Smooth muscle cell (in vitro differentiated cells): ENCODE data around the gene TAF11L4. TPM values are rescaled to one million over a fixed set of nuclear protein-coding genes. Genes with fewer than 3 reads are reported as not detected.
A peak's percentile ranks its signal among the peaks of the same experiment; 100 is the strongest.
"Not testable (repeated sequence)": the region's sequence is repeated elsewhere in the genome, so short reads cannot be mapped to it uniquely, and the experiment has no call there.

Source experiments
- DNase-seq: peaks from one replicate; lab custom pipeline; 2025; ENCODE audit not compliant: unreplicated experiment; lab: John Stamatoyannopoulos, UW
- H2AFZ ChIP-seq: fragments of 200-600 bp; sonication (generic); 2 replicates; pipeline ENCODE4 v1.6.0; 2016; ENCODE audit warnings: antibody characterized with exemption, low read depth, mild to moderate bottlenecking
- H3F3A ChIP-seq: fragments of 200-600 bp; sonication (generic); 2 replicates; pipeline ENCODE4 v1.6.0; 2017; ENCODE audit warnings: antibody characterized with exemption, low read depth
- H3K27ac ChIP-seq: fragments of 200-600 bp; sonication (generic); 2 replicates; pipeline ENCODE4 v1.5.1; 2016; ENCODE audit warnings: low read depth, mild to moderate bottlenecking
- H3K27me3 ChIP-seq: fragments of 200-600 bp; sonication (generic); 2 replicates; pipeline ENCODE4 v1.6.1; 2016; ENCODE audit warnings: low read depth, mild to moderate bottlenecking
- H3K36me3 ChIP-seq: fragments of 200-600 bp; sonication (generic); 2 replicates; pipeline ENCODE4 v1.5.1; 2016; ENCODE audit warnings: low read depth
- H3K4me1 ChIP-seq: fragments of 200-600 bp; sonication (generic); 2 replicates; pipeline ENCODE4 v1.5.1; 2016; ENCODE audit warnings: low read depth
- H3K4me2 ChIP-seq: fragments of 200-600 bp; sonication (generic); 2 replicates; pipeline ENCODE4 v1.6.0; 2016; ENCODE audit warnings: mild to moderate bottlenecking
- H3K4me3 ChIP-seq: fragments of 200-600 bp; sonication (generic); 2 replicates; pipeline ENCODE4 v1.5.1; 2016; ENCODE audit warnings: mild to moderate bottlenecking
- H3K79me2 ChIP-seq: fragments of 200-600 bp; sonication (generic); 2 replicates; pipeline ENCODE4 v1.6.0; 2016; ENCODE audit warnings: low read depth, mild to moderate bottlenecking
- H3K9ac ChIP-seq: fragments of 200-600 bp; sonication (generic); 2 replicates; pipeline ENCODE4 v1.6.0; 2016; ENCODE audit warnings: low read depth
- H3K9me3 ChIP-seq: fragments of 200-600 bp; sonication (generic); replicated peaks from 2 replicates; pipeline ENCODE4 v1.5.1; 2016; ENCODE audit warnings: low read depth
- H4K20me1 ChIP-seq: fragments of 200-600 bp; sonication (generic); 2 replicates; pipeline ENCODE4 v1.6.0; 2016; ENCODE audit warnings: low read depth
- WGBS: methylation state at CpG from one replicate; pipeline ENCODE4 v1.1.7; 2016; ENCODE audit warnings: low lambda C conversion rate; 5-methylcytosine and 5-hydroxymethylcytosine counted together
- polyA plus RNA-seq: library from polyadenylated mRNA; unstranded; fragments of >200 nt; fragmentation: Nextera tagmentation; extraction: Ambion mirVana; gene quantifications from 2 replicates; pipeline ENCODE4 v1.2.1, GENCODE V29; 2016
- total RNA-seq: library from RNA; depleted of rRNA; stranded (reverse); fragments of >200 nt; gene quantifications from 2 replicates; pipeline ENCODE4 v1.2.3, GENCODE V29; 2014
- TF ChIP-seq, protein P1 (sequence below): fragments of 200-600 bp; sonication (generic); IDR thresholded peaks from 2 replicates; pipeline ENCODE4 v1.5.1; 2017; ENCODE audit warnings: borderline replicate concordance, mild to moderate bottlenecking, antibody characterized with exemption; ENCODE audit not compliant: insufficient read depth, poor library complexity, severe bottlenecking

TAF11L4 gene
- total and polyA plus RNA-seq, 2 experiments from 2014 or later = not detected

DNA sequence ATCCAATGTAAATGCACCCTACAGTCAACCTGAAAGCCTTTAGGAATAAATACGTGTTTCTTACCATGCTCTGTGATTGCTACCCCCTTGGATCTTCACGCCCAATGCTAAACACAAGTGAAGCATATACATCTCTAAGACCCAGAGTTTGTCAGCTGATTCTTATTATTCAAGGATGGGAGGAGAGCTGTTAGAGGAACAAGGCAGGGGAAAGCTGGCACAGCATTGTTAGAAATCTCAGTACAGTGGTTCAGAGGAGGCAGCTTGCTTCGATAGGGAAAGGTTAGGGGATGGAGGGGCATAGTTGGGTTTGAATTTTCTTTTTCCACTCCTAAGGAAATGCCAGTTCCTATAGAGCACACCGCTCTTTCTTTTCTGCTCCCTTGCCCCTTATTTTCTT is 40.2 kb upstream of the TAF11L4 start:
- TF ChIP-seq, protein P1, sequence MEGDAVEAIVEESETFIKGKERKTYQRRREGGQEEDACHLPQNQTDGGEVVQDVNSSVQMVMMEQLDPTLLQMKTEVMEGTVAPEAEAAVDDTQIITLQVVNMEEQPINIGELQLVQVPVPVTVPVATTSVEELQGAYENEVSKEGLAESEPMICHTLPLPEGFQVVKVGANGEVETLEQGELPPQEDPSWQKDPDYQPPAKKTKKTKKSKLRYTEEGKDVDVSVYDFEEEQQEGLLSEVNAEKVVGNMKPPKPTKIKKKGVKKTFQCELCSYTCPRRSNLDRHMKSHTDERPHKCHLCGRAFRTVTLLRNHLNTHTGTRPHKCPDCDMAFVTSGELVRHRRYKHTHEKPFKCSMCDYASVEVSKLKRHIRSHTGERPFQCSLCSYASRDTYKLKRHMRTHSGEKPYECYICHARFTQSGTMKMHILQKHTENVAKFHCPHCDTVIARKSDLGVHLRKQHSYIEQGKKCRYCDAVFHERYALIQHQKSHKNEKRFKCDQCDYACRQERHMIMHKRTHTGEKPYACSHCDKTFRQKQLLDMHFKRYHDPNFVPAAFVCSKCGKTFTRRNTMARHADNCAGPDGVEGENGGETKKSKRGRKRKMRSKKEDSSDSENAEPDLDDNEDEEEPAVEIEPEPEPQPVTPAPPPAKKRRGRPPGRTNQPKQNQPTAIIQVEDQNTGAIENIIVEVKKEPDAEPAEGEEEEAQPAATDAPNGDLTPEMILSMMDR = no peak
- DNase-seq = no peak
- Histone ChIP-seq H3K27me3 (no peaks in the 10 kb centered on the region), H3K9ac (no peak overlapping the region), H3K36me3 (no peaks in the 10 kb centered on the region), H2AFZ (peak overlapping the region; percentile 30), H3F3A (no peaks in the 10 kb centered on the region), H3K4me1 (no peaks in the 10 kb centered on the region), H3K79me2 (no peaks in the 10 kb centered on the region), H3K27ac (no peak overlapping the region), H3K4me3 (no peak overlapping the region), H4K20me1 (no peaks in the 10 kb centered on the region), H3K9me3 (no peaks in the 10 kb centered on the region), H3K4me2 (no peak overlapping the region)
- 75% methylated on average over 4 of the region's 4 CpGs for WGBS

DNA sequence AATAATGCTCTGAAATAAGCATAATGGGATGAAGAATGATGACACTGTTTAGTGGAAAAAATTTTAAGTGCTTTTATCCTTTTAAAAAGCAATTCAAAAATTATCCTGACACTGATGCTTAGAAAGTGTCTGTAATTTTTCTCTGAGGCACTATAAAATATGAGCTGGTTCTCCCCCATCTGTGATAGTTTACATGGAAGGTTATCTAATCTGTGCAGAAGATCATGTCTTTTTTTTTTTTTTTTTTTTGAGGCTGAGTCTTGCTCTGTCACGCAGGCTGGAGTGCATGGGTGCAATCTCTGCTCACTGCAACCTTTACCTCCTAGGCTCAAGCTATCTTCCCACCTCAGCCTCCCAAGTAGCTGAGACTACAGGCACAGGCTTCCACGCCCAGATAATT is 38.8 kb upstream of the TAF11L4 start:
- Histone ChIP-seq H3K9ac (no peak overlapping the region), H4K20me1 (no peaks in the 10 kb centered on the region)

DNA sequence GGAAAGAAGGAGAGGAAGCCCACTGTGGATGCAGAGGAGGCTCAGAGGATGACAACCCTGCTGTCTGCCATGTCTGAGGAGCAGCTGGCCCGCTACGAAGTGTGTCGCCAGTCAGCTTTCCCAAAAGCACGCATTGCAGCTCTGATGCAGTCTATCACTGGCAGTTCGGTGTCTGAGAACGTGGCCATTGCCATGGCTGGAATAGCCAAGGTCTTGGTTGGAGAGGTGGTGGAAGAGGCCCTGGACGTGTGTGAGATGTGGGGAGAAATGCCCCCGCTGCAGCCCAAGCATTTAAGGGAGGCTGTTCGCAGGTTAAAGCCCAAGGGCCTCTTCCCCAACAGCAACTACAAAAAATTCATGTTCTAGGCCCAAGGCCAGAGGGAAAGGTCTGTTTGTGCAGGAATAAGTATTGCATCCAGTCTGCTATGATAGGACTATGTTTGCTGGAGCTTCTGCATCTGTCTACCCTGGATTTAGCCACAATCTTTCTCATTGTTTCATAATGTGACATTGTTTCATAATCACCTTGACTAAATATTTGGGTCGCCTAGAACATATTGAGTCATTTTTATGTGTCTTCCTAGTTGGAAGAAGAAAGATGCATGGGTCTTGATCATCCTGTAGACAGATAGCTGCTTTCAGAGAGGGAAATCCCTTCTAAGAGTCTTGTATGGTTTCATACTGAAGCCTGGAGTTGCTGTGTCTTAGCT is 35.0 kb upstream of the TAF11L4 start:
- not testable (repeated sequence) for H3K4me3 ChIP-seq, H3K27ac ChIP-seq, H3K79me2 ChIP-seq, H2AFZ ChIP-seq, H3K36me3 ChIP-seq, H3K9me3 ChIP-seq, H3K27me3 ChIP-seq, DNase-seq, H3F3A ChIP-seq, H3K4me2 ChIP-seq, H4K20me1 ChIP-seq, H3K4me1 ChIP-seq, H3K9ac ChIP-seq
- WGBS = 94% methylated on average over 10 of the region's 10 CpGs

More for the DNA sequence above, 38.8 kb upstream of the TAF11L4 start:
- Histone ChIP-seq H3K4me1 (no peaks in the 10 kb centered on the region), H3K4me3 (no peak overlapping the region), H3K36me3 (no peaks in the 10 kb centered on the region), H2AFZ (no peak overlapping the region), H3F3A (no peaks in the 10 kb centered on the region), H3K27me3 (no peaks in the 10 kb centered on the region), H3K4me2 (no peak overlapping the region), H3K27ac (no peak overlapping the region), H3K9me3 (no peaks in the 10 kb centered on the region), H3K79me2 (no peaks in the 10 kb centered on the region)
- no peak for DNase-seq
- TF ChIP-seq, protein P1 = no peak
- 78% methylated on average over 2 of the region's 2 CpGs for WGBS

DNA sequence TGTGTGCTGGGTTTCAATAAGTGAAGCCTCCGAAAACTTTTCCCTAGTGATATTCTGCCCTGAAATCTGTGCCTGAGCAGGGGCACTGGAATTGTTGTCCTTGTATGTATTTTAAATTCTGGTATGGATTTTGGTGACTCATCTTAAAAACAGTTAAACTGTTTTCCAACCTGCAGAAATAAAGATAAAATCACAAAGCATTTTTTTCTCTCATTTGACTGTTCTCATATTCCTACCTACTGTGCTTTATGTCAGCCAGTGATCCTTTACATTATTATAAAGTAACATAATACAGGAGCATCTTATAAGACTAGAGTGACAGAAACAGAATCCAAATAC is 34.5 kb upstream of the TAF11L4 start:
- no peaks in the 10 kb centered on the region for H3K27me3 ChIP-seq
- WGBS = 100% methylated on average over 1 of the region's 1 CpG
- no peak overlapping the region for H3K4me3 ChIP-seq
- H3K4me1 ChIP-seq = no peaks in the 10 kb centered on the region
- no peak overlapping the region for H3K27ac ChIP-seq
- no peak overlapping the region for H3K4me2 ChIP-seq
- H2AFZ ChIP-seq = no peak overlapping the region
- H3K79me2 ChIP-seq = no peaks in the 10 kb centered on the region
- no peak for DNase-seq
- no peaks in the 10 kb centered on the region for H3F3A ChIP-seq
- no peaks in the 10 kb centered on the region for H3K36me3 ChIP-seq
- TF ChIP-seq, protein P1 = no peak
- H3K9ac ChIP-seq = no peak overlapping the region
- H4K20me1 ChIP-seq = no peaks in the 10 kb centered on the region
- no peaks in the 10 kb centered on the region for H3K9me3 ChIP-seq

DNA sequence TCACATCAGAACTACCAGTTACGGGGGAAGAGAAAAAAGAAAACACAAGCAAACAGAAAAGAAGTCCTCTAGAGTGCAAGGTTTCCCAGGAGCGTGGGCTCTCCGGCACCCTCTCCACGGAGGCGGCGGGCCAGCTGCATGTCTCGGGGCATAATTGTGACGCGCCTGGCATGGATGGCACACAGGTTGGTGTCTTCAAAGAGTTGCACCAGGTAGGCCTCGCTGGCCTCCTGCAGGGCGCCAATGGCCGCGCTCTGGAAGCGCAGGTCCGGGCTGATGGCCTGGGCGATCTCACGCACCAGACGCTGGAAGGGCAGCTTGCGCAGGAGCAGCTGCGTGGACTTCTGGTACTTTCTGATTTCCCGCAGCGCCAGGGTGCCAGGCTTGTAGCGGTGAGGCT is 30.3 kb upstream of the TAF11L4 start:
- H3K4me2 ChIP-seq, DNase-seq, H3K9ac ChIP-seq, H3K79me2 ChIP-seq, H3K27ac ChIP-seq, H3F3A ChIP-seq, H3K4me1 ChIP-seq, H3K36me3 ChIP-seq, H4K20me1 ChIP-seq, H3K9me3 ChIP-seq, H3K4me3 ChIP-seq, H3K27me3 ChIP-seq, H2AFZ ChIP-seq: not testable (repeated sequence)
- 95% methylated on average over 23 of the region's 23 CpGs for WGBS
